A673 (cell line): Measurements from ENCODE around the gene TTC16. TPM values are rescaled to one million over a fixed set of nuclear protein-coding genes. Genes with fewer than 3 reads are reported as not detected.

Source experiments
- BruUV-seq: library from RNA; stranded (reverse); fragments of 400-500 nt; replicated peaks from 2 replicates; lab custom pipeline; 2021; lab: Mats Ljungman, UMichigan
- CTCF ChIA-PET: fragments of 300-600 bp; sonication (Branson Sonifier 250); formaldehyde crosslinking; loops from one replicate; lab custom pipeline; 2022; ENCODE audit warnings: antibody characterized with exemption; lab: Charles Lee
- POLR2A ChIA-PET: fragments of 300-600 bp; sonication (Branson Sonifier 250); formaldehyde crosslinking; loops from one replicate; lab custom pipeline; 2022; ENCODE audit warnings: antibody characterized with exemption; ENCODE audit not compliant: low non-redundant PET; lab: Charles Lee
- DNase-seq: peaks from one replicate; pipeline ENCODE4 v3.0.0-alpha.2; 2015; ENCODE audit warnings: low spot score
- H3K27ac ChIP-seq: fragments of 200-600 bp; sonication (generic); 2 replicates; pipeline ENCODE4 v1.5.1; 2016; ENCODE audit warnings: mixed run types, low read depth, mild to moderate bottlenecking, mixed read lengths, antibody characterized with exemption, low read length; ENCODE audit not compliant: poor library complexity, severe bottlenecking
- H3K27me3 ChIP-seq: fragments of 200-600 bp; sonication (generic); replicated peaks from 2 replicates; pipeline ENCODE4 v1.6.1; 2017; ENCODE audit warnings: mixed run types, low read depth, mild to moderate bottlenecking, mixed read lengths, antibody characterized with exemption, low read length; ENCODE audit not compliant: insufficient read depth, poor library complexity
- H3K36me3 ChIP-seq: fragments of 200-600 bp; sonication (generic); 2 replicates; pipeline ENCODE4 v1.6.1; 2016; ENCODE audit warnings: mixed run types, mild to moderate bottlenecking, mixed read lengths, antibody characterized with exemption, low read length; ENCODE audit not compliant: insufficient read depth, poor library complexity, severe bottlenecking
- H3K4me1 ChIP-seq: fragments of 200-600 bp; sonication (generic); 2 replicates; pipeline ENCODE4 v1.6.1; 2017; ENCODE audit warnings: mixed run types, mild to moderate bottlenecking, mixed read lengths, antibody characterized with exemption, low read length; ENCODE audit not compliant: insufficient read depth, poor library complexity, severe bottlenecking
- H3K4me3 ChIP-seq: fragments of 200-600 bp; sonication (generic); 2 replicates; pipeline ENCODE4 v1.5.1; 2016; ENCODE audit warnings: low read depth, mixed run types, mild to moderate bottlenecking, mixed read lengths, low read length; ENCODE audit not compliant: poor library complexity, severe bottlenecking
- H3K9me3 ChIP-seq: fragments of 200-600 bp; sonication (generic); 2 replicates; pipeline ENCODE4 v1.6.1; 2016; ENCODE audit warnings: mixed run types, low read depth, mild to moderate bottlenecking, mixed read lengths, antibody characterized with exemption, low read length; ENCODE audit not compliant: poor library complexity, severe bottlenecking
- CTCF ChIP-seq: fragments of 300-800, 200-600 bp; sonication (generic); conservative IDR thresholded peaks from 2 replicates; pipeline ENCODE4 v1.5.1; 2017; ENCODE audit warnings: low read depth, mild to moderate bottlenecking, antibody characterized with exemption, low read length, moderate library complexity, mixed read lengths
- EZH2 ChIP-seq: fragments of 200-600 bp; sonication (generic); IDR thresholded peaks from 2 replicates; pipeline ENCODE4 v1.6.1; 2017; ENCODE audit warnings: borderline replicate concordance, low read depth, mild to moderate bottlenecking, mixed read lengths, antibody characterized with exemption, low read length; ENCODE audit not compliant: poor library complexity, severe bottlenecking
- intact Hi-C: fragments of 100-400 bp; cut with micrococcal nuclease; formaldehyde crosslinking; loops from one replicate; pipeline ENCODE4 v1.10.0; 2022; ENCODE audit not compliant: unreplicated experiment
- total RNA-seq: library from RNA; stranded (reverse); gene quantifications from 2 replicates; pipeline ENCODE4 v1.2.3, GENCODE V29; 2021

Gene TTC16
- total RNA-seq, 1 experiment from 2014 or later, result not detected

- no peak for TF ChIP-seq EZH2
- no peak for TF ChIP-seq CTCF
- CTCF ChIA-PET, result no interaction called here
- intact Hi-C loops, result no loop called here
- POLR2A ChIA-PET, result no interaction called here
- Histone ChIP-seq H3K27ac (no peak overlapping the region), H3K36me3 (no peaks in the 10 kb centered on the region), H3K9me3 (no peaks in the 10 kb centered on the region), H3K4me1 (peaks cover 3% of the 10 kb centered on the region), H3K27me3 (peaks cover 52% of the 10 kb centered on the region), H3K4me3 (no peak overlapping the region)
- DNase-seq, result no peak
- BruUV-seq, result no TSS peak
Measured at GRCh38 chr9:127753148-127753547, 37.3 kb downstream of the TTC16 start.

GRCh38 chr9:127753622-127754021 lies 37.7 kb downstream of the TTC16 start:
- TF ChIP-seq CTCF, result no peak
- TF ChIP-seq EZH2, result no peak
- H3K27ac ChIP-seq, result no peak overlapping the region

GRCh38 chr9:127754099-127755060 lies 38.5 kb downstream of the TTC16 start:
- intact Hi-C loops, result no loop called here
- Histone ChIP-seq H3K4me3 (no peak overlapping the region), H3K4me1 (peaks cover 3% of the 10 kb centered on the region), H3K27me3 (peaks cover 52% of the 10 kb centered on the region), H3K9me3 (no peaks in the 10 kb centered on the region), H3K27ac (no peak overlapping the region), H3K36me3 (no peaks in the 10 kb centered on the region)
- BruUV-seq, result no TSS peak
- CTCF ChIA-PET, result interaction anchor here (0.7 kb wide), 1 partner anchor 20 kb away, joined by 3 read pairs; the partner anchor contains the start of gene TOR2A
- POLR2A ChIA-PET, result no interaction called here
- peak; percentile 51 for DNase-seq
- TF ChIP-seq EZH2 (peak; percentile 78), CTCF (no peak)

More at GRCh38 chr9:127753622-127754021, 37.7 kb downstream of the TTC16 start:
- Histone ChIP-seq H3K4me1 (peaks cover 3% of the 10 kb centered on the region), H3K36me3 (no peaks in the 10 kb centered on the region), H3K27me3 (peaks cover 52% of the 10 kb centered on the region), H3K9me3 (no peaks in the 10 kb centered on the region), H3K4me3 (no peak overlapping the region)
- no peak for DNase-seq
- intact Hi-C loops, result no loop called here
- ChIA-PET POLR2A (no interaction called here), CTCF (interaction anchor here (0.7 kb wide), 1 partner anchor 19 kb away, joined by 3 read pairs; the partner anchor contains the start of gene TOR2A)
- BruUV-seq, result no TSS peak
